HCT116 (cell line): ENCODE data around the gene TRAF3IP1. TPM values are rescaled to one million over a fixed set of nuclear protein-coding genes. Genes with fewer than 3 reads are reported as not detected.

Experiments used
- ATAC-seq: fragments of 200-7000 bp; cut with Tn5 transposase; 2 replicates; pipeline ENCODE4 v1.9.1; 2020; ENCODE audit warnings: mild to moderate bottlenecking, moderate library complexity
- BruUV-seq: library from RNA; stranded (reverse); fragments of 400-500 nt; replicated peaks from 2 replicates; lab custom pipeline; 2021; lab: Mats Ljungman, UMichigan
- CTCF ChIA-PET: fragments of 300-600 bp; sonication (Branson Sonifier 250); formaldehyde crosslinking; loops from one replicate; lab custom pipeline; 2021; ENCODE audit warnings: antibody characterized with exemption; lab: Charles Lee
- POLR2A ChIA-PET: fragments of 300-600, 350-600 bp; sonication (Branson Sonifier 250); formaldehyde crosslinking; loops from one replicate; lab custom pipeline; 2021; ENCODE audit warnings: antibody characterized with exemption; lab: Charles Lee
- RAD21 ChIA-PET, 2 experiments: fragments of 300-600 bp; sonication (Branson Sonifier 250); formaldehyde crosslinking; loops; one replicate each; lab custom pipeline; 2023; ENCODE audit warnings: low total read pairs in 2 of 2; ENCODE audit not compliant: uncharacterized antibody in 2 of 2, unreplicated experiment in 2 of 2, low non-redundant PET in 1 of 2; lab: Charles Lee
- DNase-seq: peaks from one replicate; pipeline ENCODE4 v3.0.0-alpha.2; 2010; ENCODE audit warnings: low read depth, low spot score
- H2AFZ ChIP-seq: fragments of 200-600 bp; shearing (Covaris generic), sonication (generic); 2 replicates; pipeline ENCODE4 v1.6.1; 2017; ENCODE audit warnings: low read depth, mixed run types, mixed read lengths, antibody characterized with exemption, low read length; ENCODE audit not compliant: poor library complexity, severe bottlenecking
- H3K27ac ChIP-seq: 2 replicates; pipeline ENCODE4 v1.5.1; 2012; ENCODE audit warnings: low read depth, low read length
- H3K27me3 ChIP-seq: fragments of 200-600 bp; sonication (generic); 2 replicates; pipeline ENCODE4 v1.6.1; 2016; ENCODE audit warnings: mixed run types, low read length, mixed read lengths; ENCODE audit not compliant: insufficient read depth
- H3K36me3 ChIP-seq, 2 experiments: fragments of 200-500 bp in 1 of 2; fragments of 200-600 bp in 1 of 2; sonication (Bioruptor generic) in 1 of 2; sonication (generic) in 1 of 2; 2 replicates each; pipeline versions ENCODE4 v1.5.1 to v1.6.1; 2014 to 2016; ENCODE audit warnings: low read length in 2 of 2, inconsistent platforms in 1 of 2, mixed read lengths in 1 of 2, mixed run types in 1 of 2; ENCODE audit not compliant: insufficient read depth in 2 of 2, control insufficient read depth in 1 of 2
- H3K4me1 ChIP-seq, 2 experiments: fragments of 200-600 bp in 1 of 2; sonication (generic) in 1 of 2; 2 replicates each; pipeline versions ENCODE4 v1.5.1 to v1.6.1; 2012 to 2017; ENCODE audit warnings: low read length in 2 of 2, inconsistent platforms in 1 of 2, mild to moderate bottlenecking in 1 of 2, mixed read lengths in 1 of 2, mixed run types in 1 of 2, moderate library complexity in 1 of 2; ENCODE audit not compliant: insufficient read depth in 2 of 2, control insufficient read depth in 1 of 2
- H3K4me2 ChIP-seq: fragments of 200-600 bp; sonication (generic); 2 replicates; pipeline ENCODE4 v1.6.1; 2017; ENCODE audit warnings: mixed run types, low read length, mixed read lengths
- H3K4me3 ChIP-seq, 2 experiments: fragments of 200-600 bp in 1 of 2; sonication (generic) in 1 of 2; replicated peaks in 1 of 2; 2 replicates each; pipeline ENCODE4 v1.5.1; 2011 to 2016; ENCODE audit warnings: low read length in 2 of 2, control low read depth in 1 of 2, low read depth in 1 of 2, mild to moderate bottlenecking in 1 of 2, mixed read lengths in 1 of 2, mixed run types in 1 of 2
- H3K79me2 ChIP-seq: fragments of 200-600 bp; sonication (generic); 2 replicates; pipeline ENCODE4 v1.6.1; 2017; ENCODE audit warnings: mild to moderate bottlenecking, mixed run types, low read length, moderate library complexity, mixed read lengths; ENCODE audit not compliant: insufficient read depth
- H3K9ac ChIP-seq: fragments of 200-600 bp; sonication (generic); 2 replicates; pipeline ENCODE4 v1.6.1; 2016; ENCODE audit warnings: low read length, mixed read lengths
- H3K9me2 ChIP-seq: fragments of 200-600 bp; sonication (generic), shearing (Covaris generic); 2 replicates; pipeline ENCODE4 v1.6.1; 2017; ENCODE audit warnings: mixed run types, mild to moderate bottlenecking, moderate library complexity; ENCODE audit not compliant: insufficient read depth
- H3K9me3 ChIP-seq, 2 experiments: fragments of 200-500 bp in 1 of 2; fragments of 200-600 bp in 1 of 2; sonication (Bioruptor generic) in 1 of 2; sonication (generic) in 1 of 2; 2 replicates each; pipeline ENCODE4 v1.6.1; 2014 to 2017; ENCODE audit warnings: low read length in 2 of 2, mixed read lengths in 2 of 2, inconsistent platforms in 1 of 2, low read depth in 1 of 2, mild to moderate bottlenecking in 1 of 2, mixed run types in 1 of 2, moderate library complexity in 1 of 2; ENCODE audit not compliant: control insufficient read depth in 1 of 2, insufficient read depth in 1 of 2
- H4K20me1 ChIP-seq: fragments of 200-600 bp; sonication (generic), shearing (Covaris generic); 2 replicates; pipeline ENCODE4 v1.6.1; 2017; ENCODE audit warnings: mixed run types, mild to moderate bottlenecking, moderate library complexity; ENCODE audit not compliant: insufficient read depth
- CBX3 ChIP-seq: IDR thresholded peaks from 2 replicates; pipeline ENCODE4 v1.6.1; 2012; ENCODE audit warnings: low read depth
- CEBPB ChIP-seq: IDR thresholded peaks from 2 replicates; pipeline ENCODE4 v1.6.1; 2012; ENCODE audit warnings: low read depth
- EGR1 ChIP-seq: IDR thresholded peaks from 2 replicates; pipeline ENCODE4 v1.6.1; 2012; ENCODE audit warnings: low read depth
- ELF1 ChIP-seq: IDR thresholded peaks from 2 replicates; pipeline ENCODE4 v1.6.1; 2012; ENCODE audit warnings: low read depth, borderline replicate concordance
- EZH2 ChIP-seq: fragments of 200-600 bp; sonication (generic); IDR thresholded peaks from 2 replicates; pipeline ENCODE4 v1.6.1; 2017; ENCODE audit warnings: antibody characterized with exemption, mixed run types
- EZH2phosphoT487 ChIP-seq: fragments of 200-600 bp; IDR thresholded peaks from 2 replicates; pipeline ENCODE4 v1.6.1; 2018; ENCODE audit warnings: antibody characterized with exemption, borderline replicate concordance
- FOSL1 ChIP-seq: IDR thresholded peaks from 2 replicates; pipeline ENCODE4 v1.6.1; 2012; ENCODE audit warnings: low read depth
- POLR2A ChIP-seq: IDR thresholded peaks from 2 replicates; pipeline ENCODE4 v1.7.0; 2011; ENCODE audit warnings: borderline replicate concordance; ENCODE audit not compliant: insufficient read depth, insufficient read length; ENCODE audit errors: extremely low read depth
- POLR2AphosphoS5 ChIP-seq: IDR thresholded peaks from 2 replicates; pipeline ENCODE4 v1.6.1; 2011; ENCODE audit warnings: mild to moderate bottlenecking, low read depth, low read length, moderate library complexity
- RAD21 ChIP-seq: IDR thresholded peaks from 2 replicates; pipeline ENCODE4 v1.6.1; 2012; ENCODE audit warnings: low read depth, mild to moderate bottlenecking
- SIN3A ChIP-seq: IDR thresholded peaks from 2 replicates; pipeline ENCODE4 v1.6.1; 2012; ENCODE audit warnings: low read depth
- SP1 ChIP-seq: IDR thresholded peaks from 2 replicates; pipeline ENCODE4 v1.6.1; 2012; ENCODE audit warnings: low read depth
- SRF ChIP-seq: IDR thresholded peaks from 2 replicates; pipeline ENCODE4 v1.6.1; 2012; ENCODE audit warnings: low read depth
- TCF7L2 ChIP-seq: IDR thresholded peaks from 2 replicates; pipeline ENCODE4 v1.7.0; 2011; ENCODE audit warnings: borderline replicate concordance, inconsistent platforms; ENCODE audit not compliant: insufficient read depth, insufficient read length; ENCODE audit errors: extremely low read depth
- YY1 ChIP-seq: IDR thresholded peaks from 2 replicates; pipeline ENCODE4 v1.6.1; 2011; ENCODE audit warnings: low read length, low read depth, moderate library complexity, mild to moderate bottlenecking; ENCODE audit not compliant: insufficient replicate concordance; ENCODE audit errors: extremely low read depth
- ZFX ChIP-seq: fragments of 450-650 bp; IDR thresholded peaks from 2 replicates; pipeline ENCODE4 v1.6.1; 2017
- ZNF274 ChIP-seq: fragments of 200-500 bp; sonication (Bioruptor generic); IDR thresholded peaks from 2 replicates; pipeline ENCODE4 v1.6.1; 2014; ENCODE audit warnings: mild to moderate bottlenecking, low read depth, low read length, inconsistent platforms
- intact Hi-C: fragments of 100-400 bp; cut with micrococcal nuclease; formaldehyde crosslinking; loops from 2 replicates; pipeline ENCODE4 v1.10.0; 2022
- total RNA-seq: library from RNA; stranded (reverse); gene quantifications from one replicate; pipeline ENCODE4 v1.2.1, GENCODE V29; 2021; ENCODE audit not compliant: unreplicated experiment
- TF ChIP-seq, protein P1 (sequence below): IDR thresholded peaks from 2 replicates; pipeline ENCODE4 v1.6.1; 2011; ENCODE audit warnings: mild to moderate bottlenecking, low read length, moderate library complexity; ENCODE audit not compliant: insufficient replicate concordance; ENCODE audit errors: extremely low read depth

The TRAF3IP1 gene
- total RNA-seq, 1 experiment from 2014 or later: 19.4 TPM

DNA sequence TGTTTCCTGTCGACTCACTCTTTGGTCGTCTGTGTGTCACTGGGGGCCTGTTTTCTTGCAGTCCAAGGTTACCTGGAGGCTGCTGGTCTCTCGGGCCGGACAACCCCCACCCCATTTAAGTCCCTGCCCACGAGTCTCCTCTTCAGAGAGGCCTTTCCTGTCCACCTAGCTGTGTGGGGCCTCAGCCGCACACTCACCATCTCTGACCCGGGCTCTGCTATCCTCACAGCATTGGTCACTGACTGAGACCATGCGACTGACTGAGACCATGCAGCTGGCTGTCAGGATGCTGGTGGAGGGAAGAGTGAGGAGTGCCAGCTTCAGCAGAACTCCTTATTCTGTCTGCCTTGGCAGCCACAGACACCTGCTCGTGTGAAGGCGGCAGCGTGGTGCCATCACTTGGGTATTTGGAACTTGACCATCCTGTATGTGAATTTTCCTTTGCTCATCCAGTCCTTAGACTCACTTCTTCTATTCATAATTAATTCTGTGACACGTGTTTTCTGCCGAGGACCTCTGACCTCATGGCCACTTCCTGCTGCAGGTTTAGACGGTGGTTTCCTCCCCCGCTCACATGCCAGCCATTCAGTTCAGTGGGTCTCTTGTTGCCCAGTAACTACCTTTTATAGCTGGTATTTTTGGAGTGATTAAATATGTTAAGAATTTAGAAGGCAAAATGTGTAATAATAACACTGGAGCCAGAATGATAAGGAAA is 58.9 kb downstream of the TRAF3IP1 start:
- Histone ChIP-seq H4K20me1 (no peaks in the 10 kb centered on the region), H3K27ac (no peak overlapping the region), H3K27me3 (no peaks in the 10 kb centered on the region), H3K9ac (no peak overlapping the region), H3K9me2 (no peaks in the 10 kb centered on the region), H3K36me3 (no peaks in the 10 kb centered on the region), H3K9me3 (no peaks in the 10 kb centered on the region), H3K4me3 (no peak overlapping the region), H3K79me2 (no peaks in the 10 kb centered on the region), H3K4me1 (peaks cover 30 to 32% of the 10 kb centered on the region in 2 experiments), H2AFZ (no peak overlapping the region), H3K4me2 (peak overlapping the region; percentile 49)
- ATAC-seq (no peak; the same call in 1 of the 2 replicates), DNase-seq (no peak)
- ChIA-PET RAD21 (no interaction called here), CTCF (no interaction called here), POLR2A (no interaction called here)
- BruUV-seq: no TSS peak
- no peak for TF ChIP-seq EZH2phosphoT487
- TF ChIP-seq EGR1: no peak
- TF ChIP-seq RAD21: no peak
- TF ChIP-seq TCF7L2: no peak
- TF ChIP-seq POLR2A: no peak
- no peak for TF ChIP-seq ELF1
- intact Hi-C loops: no loop called here

DNA sequence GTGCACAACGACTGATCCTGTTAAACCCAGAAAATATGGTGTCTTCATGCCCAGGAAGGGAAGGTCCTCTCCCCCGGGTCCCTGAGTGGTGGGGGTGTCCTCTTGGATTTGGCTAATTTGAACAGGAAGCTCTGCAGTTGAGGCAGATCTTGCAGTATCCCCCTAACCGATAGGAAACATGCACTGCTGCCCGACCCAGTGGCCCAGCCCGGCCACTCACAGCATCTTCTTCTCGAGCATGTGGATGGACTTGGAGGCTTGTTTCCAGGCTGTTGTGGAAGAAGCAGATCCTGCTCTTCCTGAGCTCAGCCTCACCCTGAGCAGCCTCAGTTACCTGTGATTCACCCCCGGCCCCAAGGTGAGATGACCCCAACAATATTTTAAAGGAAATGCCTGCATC is 60.0 kb downstream of the TRAF3IP1 start:
- intact Hi-C loops: no loop called here
- H3K36me3 ChIP-seq: no peaks in the 10 kb centered on the region
- H3K79me2 ChIP-seq: no peaks in the 10 kb centered on the region
- no peak overlapping the region for H3K9ac ChIP-seq
- 0 out of 4 replicates have a peak overlapping the region, but pooled peaks of 1 of the 2 experiments have one; percentile 19 for H3K4me3 ChIP-seq
- no peak overlapping the region for H2AFZ ChIP-seq
- no peaks in the 10 kb centered on the region for H3K9me2 ChIP-seq
- ATAC-seq: peak; percentile 41
- peak overlapping the region; percentile 49 for H3K4me2 ChIP-seq
- H3K27ac ChIP-seq: peak overlapping the region; percentile 49
- ChIA-PET CTCF (no interaction called here), POLR2A (no interaction called here), RAD21 (no interaction called here)
- H3K9me3 ChIP-seq: no peaks in the 10 kb centered on the region
- H3K27me3 ChIP-seq: no peaks in the 10 kb centered on the region
- no TSS peak for BruUV-seq
- H4K20me1 ChIP-seq: no peaks in the 10 kb centered on the region
- DNase-seq: no peak
- no peak for TF ChIP-seq YY1
- no peak for TF ChIP-seq FOSL1
- TF ChIP-seq SP1: no peak
- no peak for TF ChIP-seq SRF
- TF ChIP-seq RAD21: no peak
- TF ChIP-seq EZH2phosphoT487: no peak
- TF ChIP-seq ZNF274: no peak
- TF ChIP-seq, protein P1, sequence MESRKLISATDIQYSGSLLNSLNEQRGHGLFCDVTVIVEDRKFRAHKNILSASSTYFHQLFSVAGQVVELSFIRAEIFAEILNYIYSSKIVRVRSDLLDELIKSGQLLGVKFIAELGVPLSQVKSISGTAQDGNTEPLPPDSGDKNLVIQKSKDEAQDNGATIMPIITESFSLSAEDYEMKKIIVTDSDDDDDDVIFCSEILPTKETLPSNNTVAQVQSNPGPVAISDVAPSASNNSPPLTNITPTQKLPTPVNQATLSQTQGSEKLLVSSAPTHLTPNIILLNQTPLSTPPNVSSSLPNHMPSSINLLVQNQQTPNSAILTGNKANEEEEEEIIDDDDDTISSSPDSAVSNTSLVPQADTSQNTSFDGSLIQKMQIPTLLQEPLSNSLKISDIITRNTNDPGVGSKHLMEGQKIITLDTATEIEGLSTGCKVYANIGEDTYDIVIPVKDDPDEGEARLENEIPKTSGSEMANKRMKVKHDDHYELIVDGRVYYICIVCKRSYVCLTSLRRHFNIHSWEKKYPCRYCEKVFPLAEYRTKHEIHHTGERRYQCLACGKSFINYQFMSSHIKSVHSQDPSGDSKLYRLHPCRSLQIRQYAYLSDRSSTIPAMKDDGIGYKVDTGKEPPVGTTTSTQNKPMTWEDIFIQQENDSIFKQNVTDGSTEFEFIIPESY: no peak
- TF ChIP-seq SIN3A: no peak
- TF ChIP-seq CEBPB: no peak
- TF ChIP-seq POLR2AphosphoS5: no peak
- TF ChIP-seq ELF1: no peak
- TF ChIP-seq ZFX: no peak
- TF ChIP-seq EZH2: no peak
- no peak for TF ChIP-seq EGR1
- TF ChIP-seq CBX3: no peak
- TF ChIP-seq TCF7L2: no peak
- H3K4me1 ChIP-seq: peaks cover 30 to 32% of the 10 kb centered on the region in 2 experiments
